Gastroesophageal sphincter (tissue), 4 donors: ENCODE data around the gene CABLES2. TPM values are rescaled to one million over a fixed set of nuclear protein-coding genes. Genes with fewer than 3 reads are reported as not detected.
"Not testable (repeated sequence)": the region's sequence is repeated elsewhere in the genome, so short reads cannot be mapped to it uniquely, and the experiment has no call there.

Experiments used
- ATAC-seq: fragments of 150-250 bp; one replicate; pipeline ENCODE4 v1.9.1; 2016; ENCODE audit warnings: mild to moderate bottlenecking, moderate library complexity
- H3K27ac ChIP-seq, 4 donors: fragments of 200-600 bp; sonication (generic) in 3 of 4; 1 replicate in 3 of 4; 2 replicates in 1 of 4; pipeline ENCODE4 v1.5.1; 2016 to 2019
- H3K27me3 ChIP-seq: fragments of 200-600 bp; sonication (generic); one replicate; pipeline ENCODE4 v1.5.1; 2019
- H3K36me3 ChIP-seq, 2 donors: fragments of 200-600 bp; sonication (generic); one replicate each; pipeline ENCODE4 v1.5.1; 2019; ENCODE audit warnings: control low read depth in 1 of 2
- H3K4me1 ChIP-seq, 3 donors: fragments of 200-600 bp; sonication (generic); 1 replicate in 2 of 3; 2 replicates in 1 of 3; pipeline ENCODE4 v1.5.1; 2016 to 2019; ENCODE audit warnings: control low read depth in 2 of 3
- H3K4me3 ChIP-seq, 2 donors: fragments of 200-600 bp; sonication (generic); one replicate each; pipeline ENCODE4 v1.5.1; 2019; ENCODE audit warnings: mild to moderate bottlenecking in 1 of 2, moderate library complexity in 1 of 2
- H3K9me3 ChIP-seq, 3 donors: fragments of 200-600 bp; sonication (generic); one replicate each; pipeline ENCODE4 v1.5.1; 2017 to 2019; ENCODE audit warnings: control low read depth in 2 of 3
- CTCF ChIP-seq, 4 experiments: fragments of 200-600 bp in 2 of 4; fragments of 450-650 bp in 2 of 4; sonication (generic) in 1 of 4; IDR thresholded peaks; one replicate each; pipeline ENCODE4 v1.5.1; 2017 to 2019; ENCODE audit warnings: antibody characterized with exemption in 4 of 4, mild to moderate bottlenecking in 2 of 4, moderate library complexity in 2 of 4
- EP300 ChIP-seq: sonication (generic); formaldehyde crosslinking; IDR thresholded peaks from one replicate; pipeline ENCODE4 v1.6.1; 2017; ENCODE audit warnings: antibody characterized with exemption, mild to moderate bottlenecking
- POLR2A ChIP-seq, 2 donors: fragments of 450-650 bp; IDR thresholded peaks; one replicate each; pipeline ENCODE4 v1.6.1; 2017; ENCODE audit warnings: antibody characterized with exemption in 2 of 2, mild to moderate bottlenecking in 2 of 2, moderate library complexity in 1 of 2
- POLR2AphosphoS5 ChIP-seq: sonication (generic); formaldehyde crosslinking; IDR thresholded peaks from one replicate; pipeline ENCODE4 v1.6.1; 2017; ENCODE audit warnings: antibody characterized with exemption
- WGBS, 2 donors: methylation state at CpG; one replicate each; pipeline ENCODE4 v1.1.5; 2018; ENCODE audit warnings: low coverage in 1 of 2; 5-methylcytosine and 5-hydroxymethylcytosine counted together
- total RNA-seq, 4 donors: library from RNA; depleted of rRNA; stranded (reverse); fragments of >200 nt; gene quantifications; one replicate each; pipeline ENCODE4 v1.1.0, GENCODE V29; 2016

Gene CABLES2
- total RNA-seq, 4 donors from 2014 or later: 2.7 to 9.8 (median 3.8) TPM

- WGBS, 2 donors: no CpG with 5 or more reads among the region's 28 CpGs
- H3K9me3 ChIP-seq: no peaks in the 10 kb centered on the region
- H3K4me1 ChIP-seq: no peaks in the 10 kb centered on the region
- no peaks in the 10 kb centered on the region for H3K36me3 ChIP-seq
- H3K27me3 ChIP-seq: peaks cover 48% of the 10 kb centered on the region
- ATAC-seq: no peak
- H3K4me3 ChIP-seq: no peak within 1 kb of the TSS
- no peak for TF ChIP-seq EP300
- no peak for TF ChIP-seq POLR2AphosphoS5
- no peak for TF ChIP-seq POLR2A (IDR thresholded peaks at IDR 0.05)
- no peak for TF ChIP-seq CTCF (IDR thresholded peaks at IDR 0.05)
- no peak within 1 kb of the TSS for H3K27ac ChIP-seq
Measured at GRCh38 chr20:62427172-62428001, 20.3 kb upstream of the CABLES2 start, which contains the start of gene RBBP8NL. Gene RBBP8NL (minus strand): TSS chr20:62427539. CDS start chr20:62419647, 7,892 bp downstream.

GRCh38 chr20:62426699-62427131, 19.6 kb upstream of the CABLES2 start:
- Histone ChIP-seq H3K4me3 (no peak overlapping the region), H3K9me3 (no peaks in the 10 kb centered on the region), H3K4me1 (no peaks in the 10 kb centered on the region), H3K36me3 (no peaks in the 10 kb centered on the region), H3K27ac (no peak overlapping the region), H3K27me3 (peaks cover 48% of the 10 kb centered on the region)
- no peak for ATAC-seq
- WGBS, 2 donors: no CpG with 5 or more reads among the region's 22 CpGs
- TF ChIP-seq EP300 (no peak), POLR2A (IDR thresholded peaks at IDR 0.05) (no peak), CTCF (IDR thresholded peaks at IDR 0.05) (no peak), POLR2AphosphoS5 (no peak)

GRCh38 chr20:62426059-62426348, 18.9 kb upstream of the CABLES2 start:
- ATAC-seq, H3K36me3 ChIP-seq, H3K9me3 ChIP-seq, H3K4me3 ChIP-seq, H3K4me1 ChIP-seq, H3K27ac ChIP-seq: not testable (repeated sequence)
- peaks cover 48% of the 10 kb centered on the region for H3K27me3 ChIP-seq
- 77 to 85% methylated on average over 4 of the region's 4 CpGs for WGBS, 2 donors

- H3K27ac ChIP-seq: no peak overlapping the region
- peaks cover 48% of the 10 kb centered on the region for H3K27me3 ChIP-seq
- no peaks in the 10 kb centered on the region for H3K36me3 ChIP-seq
- no peaks in the 10 kb centered on the region for H3K4me1 ChIP-seq
- 55 to 83% methylated on average over 1 of the region's 21 CpGs for WGBS, 2 donors
- no peak for TF ChIP-seq POLR2AphosphoS5
- no peak for TF ChIP-seq CTCF (IDR thresholded peaks at IDR 0.05)
- no peak for TF ChIP-seq EP300
- no peak for TF ChIP-seq POLR2A (IDR thresholded peaks at IDR 0.05)
- no peak for ATAC-seq
- H3K9me3 ChIP-seq: no peaks in the 10 kb centered on the region
- no peak overlapping the region for H3K4me3 ChIP-seq
Measured at GRCh38 chr20:62425281-62426058, 18.4 kb upstream of the CABLES2 start.

- no peak for TF ChIP-seq EP300
- TF ChIP-seq POLR2A (IDR thresholded peaks at IDR 0.05): no peak
- TF ChIP-seq CTCF (IDR thresholded peaks at IDR 0.05): no peak
- no peak for TF ChIP-seq POLR2AphosphoS5
- Histone ChIP-seq H3K36me3 (no peaks in the 10 kb centered on the region), H3K27ac (no peak overlapping the region), H3K9me3 (no peaks in the 10 kb centered on the region), H3K27me3 (peaks cover 48% of the 10 kb centered on the region), H3K4me3 (no peak overlapping the region), H3K4me1 (no peaks in the 10 kb centered on the region)
- no peak for ATAC-seq
- WGBS, 2 donors: no CpG with 5 or more reads among the region's 23 CpGs
Measured at GRCh38 chr20:62424249-62425107, 17.4 kb upstream of the CABLES2 start.
